ENCODE data around the gene HOXA5.

Gene HOXA5

DNA sequence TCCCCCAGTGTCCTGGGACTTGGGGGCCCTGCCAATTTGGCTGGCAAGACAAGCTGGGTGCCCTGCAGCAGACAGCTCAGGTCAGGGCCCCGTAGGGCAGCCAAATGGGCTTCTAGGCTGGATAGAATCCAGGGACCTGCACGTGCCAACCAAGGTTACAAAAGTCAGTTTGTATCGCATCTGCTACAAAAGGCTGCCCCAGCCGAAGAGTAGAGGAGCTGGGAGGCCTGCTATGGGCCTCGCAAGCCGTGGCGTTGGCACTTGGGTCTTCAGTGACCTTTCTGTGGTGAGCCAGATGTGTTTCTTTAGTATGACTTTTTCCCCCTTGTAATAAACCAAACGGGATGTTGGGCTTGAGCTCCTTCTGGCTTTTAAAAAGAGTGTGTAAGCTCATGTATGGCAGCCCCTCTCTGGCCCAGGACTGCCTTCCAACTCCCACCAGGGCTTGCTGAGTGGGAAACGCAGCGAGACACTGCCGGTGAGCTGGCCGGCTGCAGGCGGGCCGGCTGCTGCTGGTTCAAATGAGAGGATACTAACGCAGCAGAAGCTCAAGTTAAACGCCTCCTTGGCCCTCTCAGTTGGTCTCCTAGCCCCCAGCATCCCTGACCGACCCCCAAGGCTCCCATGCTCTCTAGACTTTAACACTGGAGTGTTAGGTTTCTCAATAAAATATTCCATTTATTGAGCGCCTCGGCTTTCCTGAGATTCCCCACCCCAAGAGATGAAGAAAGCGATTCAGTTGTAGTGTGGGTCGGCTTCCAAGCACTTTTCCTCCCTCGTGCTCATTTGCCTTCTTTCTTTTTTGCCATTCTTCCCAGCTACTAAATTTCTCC lies 33.7 kb upstream of the HOXA5 start:
- H3K4me1 ChIP-seq (ENCODE audit: low read depth, poor library complexity, severe bottlenecking): peaks cover 3% of the 10 kb centered on the region
- H3K9ac ChIP-seq: no peak overlapping the region
- H3K79me2 ChIP-seq (ENCODE audit: insufficient read depth, low read depth): no peaks in the 10 kb centered on the region
- H3K36me3 ChIP-seq (ENCODE audit: insufficient read depth): no peaks in the 10 kb centered on the region
- H4K20me1 ChIP-seq (ENCODE audit: insufficient read depth): no peaks in the 10 kb centered on the region
- TF ChIP-seq, protein P1, sequence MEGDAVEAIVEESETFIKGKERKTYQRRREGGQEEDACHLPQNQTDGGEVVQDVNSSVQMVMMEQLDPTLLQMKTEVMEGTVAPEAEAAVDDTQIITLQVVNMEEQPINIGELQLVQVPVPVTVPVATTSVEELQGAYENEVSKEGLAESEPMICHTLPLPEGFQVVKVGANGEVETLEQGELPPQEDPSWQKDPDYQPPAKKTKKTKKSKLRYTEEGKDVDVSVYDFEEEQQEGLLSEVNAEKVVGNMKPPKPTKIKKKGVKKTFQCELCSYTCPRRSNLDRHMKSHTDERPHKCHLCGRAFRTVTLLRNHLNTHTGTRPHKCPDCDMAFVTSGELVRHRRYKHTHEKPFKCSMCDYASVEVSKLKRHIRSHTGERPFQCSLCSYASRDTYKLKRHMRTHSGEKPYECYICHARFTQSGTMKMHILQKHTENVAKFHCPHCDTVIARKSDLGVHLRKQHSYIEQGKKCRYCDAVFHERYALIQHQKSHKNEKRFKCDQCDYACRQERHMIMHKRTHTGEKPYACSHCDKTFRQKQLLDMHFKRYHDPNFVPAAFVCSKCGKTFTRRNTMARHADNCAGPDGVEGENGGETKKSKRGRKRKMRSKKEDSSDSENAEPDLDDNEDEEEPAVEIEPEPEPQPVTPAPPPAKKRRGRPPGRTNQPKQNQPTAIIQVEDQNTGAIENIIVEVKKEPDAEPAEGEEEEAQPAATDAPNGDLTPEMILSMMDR (conservative IDR thresholded peaks at IDR 0.05; ENCODE audit: low read depth, low read length): no peak
- no peak overlapping the region for H3K27ac ChIP-seq
- peaks cover 7% of the 10 kb centered on the region; the same call in 1 of the 2 replicates for H3K27me3 ChIP-seq (ENCODE audit: insufficient read depth, low read depth)
- H2AFZ ChIP-seq (ENCODE audit: low read depth): no peak overlapping the region
- H3K4me2 ChIP-seq: no peak overlapping the region
- no peak overlapping the region for H3K4me3 ChIP-seq (IDR thresholded peaks at IDR 0.05; ENCODE audit: insufficient read depth, low read depth, low read length)

- H3K9ac ChIP-seq: no peak overlapping the region
- H3K27me3 ChIP-seq (ENCODE audit: insufficient read depth, low read depth): peaks cover 7% of the 10 kb centered on the region; the same call in 1 of the 2 replicates
- no peak overlapping the region for H3K27ac ChIP-seq
- H4K20me1 ChIP-seq (ENCODE audit: insufficient read depth): no peaks in the 10 kb centered on the region
- H3K79me2 ChIP-seq (ENCODE audit: insufficient read depth, low read depth): no peaks in the 10 kb centered on the region
- no peak overlapping the region for H3K4me3 ChIP-seq (IDR thresholded peaks at IDR 0.05; ENCODE audit: insufficient read depth, low read depth, low read length)
- peaks cover 10% of the 10 kb centered on the region for H3K4me1 ChIP-seq (ENCODE audit: low read depth, poor library complexity, severe bottlenecking)
- H3K36me3 ChIP-seq (ENCODE audit: insufficient read depth): no peaks in the 10 kb centered on the region
- H3K4me2 ChIP-seq: no peak overlapping the region
- H2AFZ ChIP-seq (ENCODE audit: low read depth): no peak overlapping the region
- TF ChIP-seq, protein P1 (conservative IDR thresholded peaks at IDR 0.05; ENCODE audit: low read depth, low read length): no peak
Observed at GRCh38 chr7:27176524-27176845, 33.0 kb upstream of the HOXA5 start.

- no peaks in the 10 kb centered on the region for H3K36me3 ChIP-seq (ENCODE audit: insufficient read depth)
- H3K4me1 ChIP-seq (ENCODE audit: low read depth, poor library complexity, severe bottlenecking): peaks cover 16% of the 10 kb centered on the region
- no peak overlapping the region for H3K27ac ChIP-seq
- peaks cover 11% of the 10 kb centered on the region; the same call in 1 of the 2 replicates for H3K27me3 ChIP-seq (ENCODE audit: insufficient read depth, low read depth)
- no peak overlapping the region for H3K4me3 ChIP-seq (IDR thresholded peaks at IDR 0.05; ENCODE audit: insufficient read depth, low read depth, low read length)
- H3K79me2 ChIP-seq (ENCODE audit: insufficient read depth, low read depth): no peaks in the 10 kb centered on the region
- no peaks in the 10 kb centered on the region for H4K20me1 ChIP-seq (ENCODE audit: insufficient read depth)
- TF ChIP-seq, protein P1 (conservative IDR thresholded peaks at IDR 0.05; ENCODE audit: low read depth, low read length): no peak
- H3K9ac ChIP-seq: no peak overlapping the region
- no peak overlapping the region for H3K4me2 ChIP-seq
- H2AFZ ChIP-seq (ENCODE audit: low read depth): no peak overlapping the region
Observed at GRCh38 chr7:27175626-27176523, 32.4 kb upstream of the HOXA5 start.

GRCh38 chr7:27174874-27175625 lies 31.6 kb upstream of the HOXA5 start:
- H2AFZ ChIP-seq (ENCODE audit: low read depth): no peak overlapping the region

More at GRCh38 chr7:27174874-27175625, 31.6 kb upstream of the HOXA5 start:
- no peaks in the 10 kb centered on the region for H4K20me1 ChIP-seq (ENCODE audit: insufficient read depth)
- no peak overlapping the region for H3K27ac ChIP-seq
- H3K79me2 ChIP-seq (ENCODE audit: insufficient read depth, low read depth): no peaks in the 10 kb centered on the region
- peaks cover 15% of the 10 kb centered on the region; the same call in 1 of the 2 replicates for H3K27me3 ChIP-seq (ENCODE audit: insufficient read depth, low read depth)
- H3K9ac ChIP-seq: no peak overlapping the region
- no peak overlapping the region for H3K4me3 ChIP-seq (IDR thresholded peaks at IDR 0.05; ENCODE audit: insufficient read depth, low read depth, low read length)
- TF ChIP-seq, protein P1 (conservative IDR thresholded peaks at IDR 0.05; ENCODE audit: low read depth, low read length): no peak
- no peak overlapping the region for H3K4me2 ChIP-seq
- no peaks in the 10 kb centered on the region for H3K36me3 ChIP-seq (ENCODE audit: insufficient read depth)
- peaks cover 17% of the 10 kb centered on the region for H3K4me1 ChIP-seq (ENCODE audit: low read depth, poor library complexity, severe bottlenecking)

All from KMS-11 (cell line).